ENCODE data around the gene SDE2.
"Not testable (repeated sequence)": the region's sequence is repeated elsewhere in the genome, so short reads cannot be mapped to it uniquely, and the experiment has no call there.

SDE2 gene

DNA sequence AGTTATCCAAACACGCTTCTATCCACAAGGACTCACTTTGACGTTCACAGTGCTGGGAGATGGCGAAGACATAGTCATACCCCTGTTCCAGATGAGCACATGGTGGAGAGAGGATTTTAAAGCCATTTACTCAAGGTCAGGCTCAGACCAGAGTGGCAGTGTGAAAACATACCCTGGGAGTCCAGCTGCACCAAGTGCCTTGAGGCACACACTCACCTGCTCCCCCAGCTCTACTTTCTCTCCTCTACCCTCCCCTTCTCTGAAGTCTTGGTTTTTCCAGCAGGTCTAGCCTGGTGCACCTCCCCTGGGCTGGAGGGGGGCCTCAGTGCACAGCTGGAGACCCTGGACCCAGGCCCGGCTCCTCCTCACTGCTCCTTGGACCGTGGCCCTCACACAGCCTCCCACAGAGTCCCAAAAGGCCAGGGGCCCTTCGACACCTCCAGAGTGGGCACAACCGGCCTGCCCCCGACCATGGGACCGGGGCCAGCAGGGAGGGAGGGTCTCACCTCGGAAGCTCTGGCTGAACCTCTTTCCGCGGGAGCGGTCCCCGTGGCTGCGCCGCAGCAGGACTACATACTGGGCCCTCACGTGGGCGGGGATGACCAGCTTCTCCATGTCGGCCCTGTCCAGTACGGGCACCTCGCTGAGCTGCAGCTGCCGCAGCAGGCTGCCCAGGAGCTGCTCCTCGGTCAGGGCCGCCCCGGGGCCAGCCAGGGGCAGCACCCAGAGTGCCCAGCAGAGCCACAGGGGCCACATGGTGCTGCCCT, 58.6 kb downstream of the SDE2 start:
- no peak for DNase-seq

DNA sequence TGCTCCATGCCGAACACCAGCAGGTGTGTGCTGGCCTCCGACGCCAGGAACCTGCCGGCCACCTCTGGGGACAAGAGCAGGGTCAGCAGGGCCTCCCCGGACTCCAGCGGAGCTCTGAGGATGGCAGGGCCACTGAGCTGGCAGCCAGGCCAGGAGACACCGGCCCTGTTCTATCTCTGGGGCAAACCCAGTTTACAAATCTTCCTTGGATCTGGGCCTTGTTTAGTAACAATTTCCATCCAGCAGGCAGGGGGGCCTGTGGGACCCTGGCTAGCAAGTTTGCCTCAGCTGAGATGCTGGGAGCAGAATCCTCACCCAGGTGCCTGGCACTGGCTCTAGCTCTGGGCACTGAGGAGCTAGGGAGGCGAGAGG, 59.2 kb downstream of the SDE2 start:
- not testable (repeated sequence) for DNase-seq

DNA sequence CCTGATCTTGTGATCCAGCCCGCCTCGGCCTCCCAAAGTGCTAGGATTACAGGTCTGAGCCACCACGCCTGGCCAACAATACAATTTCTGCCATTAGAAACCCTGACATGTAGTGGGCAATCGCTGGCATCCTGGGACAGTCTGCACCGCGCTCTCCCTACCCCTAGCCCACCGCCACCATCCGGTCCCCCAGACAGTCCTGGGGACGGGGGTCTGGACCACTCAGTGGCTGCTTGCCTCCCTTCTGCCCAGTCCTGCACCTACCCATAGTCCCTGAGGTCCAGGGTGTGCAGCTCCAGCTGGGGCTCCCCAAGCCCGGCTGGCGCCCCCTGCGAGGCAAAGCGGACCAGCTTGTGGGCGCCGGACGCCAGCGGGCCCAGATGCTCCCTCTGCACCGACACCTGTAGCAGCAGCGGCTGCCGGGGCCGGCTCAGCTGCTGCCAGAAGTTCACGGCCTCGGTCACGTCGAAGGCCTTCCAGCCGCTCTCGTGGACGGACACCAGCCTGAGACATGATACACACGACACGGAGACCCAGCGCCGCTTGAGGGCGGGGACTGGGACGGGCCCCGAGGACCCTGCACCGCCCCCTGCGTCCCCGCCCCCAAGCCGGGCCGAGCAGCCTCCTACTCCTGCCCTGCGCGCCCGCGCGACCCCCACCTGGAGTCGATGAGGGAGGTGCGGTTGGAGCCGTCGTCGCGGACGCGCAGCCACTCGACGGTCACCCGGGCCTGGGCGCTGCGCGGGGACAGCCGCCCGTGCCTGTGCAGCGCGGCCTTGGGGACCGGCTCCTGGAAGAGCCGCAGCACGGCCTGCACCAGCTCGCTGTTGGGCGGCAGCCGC, 59.8 kb downstream of the SDE2 start:
- DNase-seq: not testable (repeated sequence)

GRCh38 chr1:225937048-225937968, 61.8 kb downstream of the SDE2 start:
- DNase-seq: no peak

- DNase-seq: no peak
Observed at GRCh38 chr1:225936523-225936922, 62.6 kb downstream of the SDE2 start.

DNA sequence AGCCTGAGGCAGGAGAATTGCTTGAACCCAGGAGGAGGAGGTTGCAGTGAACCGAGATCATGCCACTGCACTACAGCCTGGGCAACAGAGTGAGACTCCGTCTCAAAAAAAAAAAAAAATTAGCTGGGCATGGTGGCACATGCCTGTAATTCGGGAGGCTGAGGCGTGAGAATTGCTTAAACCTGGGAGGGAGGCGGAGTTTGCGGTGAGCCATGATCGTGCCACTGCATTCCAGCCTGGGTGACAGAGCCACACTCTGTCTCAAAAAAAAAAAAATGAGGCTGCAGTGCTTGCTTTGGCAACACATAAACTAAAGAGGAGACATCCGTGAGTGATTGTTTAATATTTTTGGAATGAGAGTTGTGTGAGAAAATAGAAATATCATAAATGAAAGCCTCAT, 63.1 kb downstream of the SDE2 start:
- DNase-seq: not testable (repeated sequence)

- DNase-seq: no peak
Observed at GRCh38 chr1:225934711-225935110, 64.4 kb downstream of the SDE2 start.

DNA sequence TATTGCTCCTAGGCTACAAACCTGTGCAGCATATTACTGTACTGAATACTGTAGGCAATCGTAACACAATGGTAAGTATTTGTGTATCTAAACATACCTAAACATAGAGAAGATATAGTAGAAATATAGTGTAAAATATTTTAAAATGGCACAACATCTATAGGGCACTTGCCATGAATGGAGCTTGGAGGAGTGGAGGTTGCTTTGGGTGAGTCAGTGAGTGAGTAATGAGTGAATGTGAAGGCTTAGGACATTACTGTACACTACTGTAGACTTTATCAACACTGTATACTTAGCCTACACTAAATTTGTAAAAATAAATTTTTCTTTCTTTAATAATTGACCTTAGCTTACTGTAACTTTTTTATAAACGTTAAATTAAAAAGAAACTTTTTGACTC, 66.1 kb downstream of the SDE2 start:
- DNase-seq: no peak
